RWPE1 (cell line): Measurements from ENCODE around the gene HSP90AA1.
A peak's percentile ranks its signal among the peaks of the same experiment; 100 is the strongest.

ENCODE experiments used
- CTCF ChIA-PET: fragments of 350-600 bp; sonication (Branson Sonifier 250); formaldehyde crosslinking; extraction: SDS; loops from one replicate; lab custom pipeline; 2021; lab: Yijun Ruan, JAX
- POLR2A ChIA-PET: fragments of 400-600 bp; formaldehyde crosslinking; extraction: SDS; loops from one replicate; lab custom pipeline; 2020; ENCODE audit warnings: antibody characterized with exemption; ENCODE audit not compliant: low non-redundant PET; lab: Yijun Ruan, JAX
- DNase-seq: peaks from one replicate; pipeline ENCODE4 v3.0.0; 2012; ENCODE audit warnings: low spot score
- H3K27ac ChIP-seq: fragments of 450-650 bp; 2 replicates; pipeline ENCODE4 v1.5.1; 2017
- CTCF ChIP-seq: fragments of 450-650 bp; conservative IDR thresholded peaks from 2 replicates; pipeline ENCODE4 v1.5.1; 2017; ENCODE audit warnings: low read depth, mild to moderate bottlenecking

The HSP90AA1 gene

GRCh38 chr14:102040153-102040552, 46.7 kb downstream of the HSP90AA1 start:
- CTCF ChIA-PET, result no interaction called here
- no peak for DNase-seq
- no peak for TF ChIP-seq CTCF
- H3K27ac ChIP-seq, result no peak overlapping the region
- POLR2A ChIA-PET, result no interaction called here

GRCh38 chr14:102039157-102039556, 47.7 kb downstream of the HSP90AA1 start:
- CTCF ChIA-PET, result interaction anchor here (0.6 kb wide), 1 partner anchor 23 kb away, joined by 5 read pairs; no protein-coding TSS in a partner anchor
- TF ChIP-seq CTCF, result no peak
- H3K27ac ChIP-seq, result no peak overlapping the region
- DNase-seq, result no peak
- POLR2A ChIA-PET, result no interaction called here

GRCh38 chr14:102037686-102038085, 49.2 kb downstream of the HSP90AA1 start:
- ChIA-PET POLR2A (interaction anchor here (0.7 kb wide), 1 partner anchor 49 kb away, joined by 5 read pairs; no protein-coding TSS in a partner anchor), CTCF (interaction anchor here (0.6 to 0.9 kb wide), 3 partner anchors 23 to 48 kb away, joined by 3 to 5 read pairs (median 4); no protein-coding TSS in a partner anchor)
- no peak for TF ChIP-seq CTCF
- no peak overlapping the region for H3K27ac ChIP-seq
- no peak for DNase-seq

GRCh38 chr14:102035914-102036313, 50.9 kb downstream of the HSP90AA1 start:
- TF ChIP-seq CTCF, result no peak
- ChIA-PET POLR2A (no interaction called here), CTCF (no interaction called here)
- no peak for DNase-seq
- H3K27ac ChIP-seq, result no peak overlapping the region

- CTCF ChIA-PET, result no interaction called here
- TF ChIP-seq CTCF, result no peak
- POLR2A ChIA-PET, result interaction anchor here (0.5 kb wide), 1 partner anchor 20 kb away, joined by 5 read pairs; no protein-coding TSS in a partner anchor
- DNase-seq, result no peak
- H3K27ac ChIP-seq, result 0 out of 2 replicates have a peak overlapping the region, but pooled peaks have one; percentile 13
Measured at GRCh38 chr14:102034301-102034700, 52.5 kb downstream of the HSP90AA1 start.

- no peak overlapping the region for H3K27ac ChIP-seq
- CTCF ChIA-PET, result interaction anchor here (1.0 kb wide), 1 partner anchor 20 kb away, joined by 4 read pairs; no protein-coding TSS in a partner anchor
- DNase-seq, result no peak
- TF ChIP-seq CTCF, result no peak
- POLR2A ChIA-PET, result no interaction called here
Measured at GRCh38 chr14:102033241-102033640, 53.6 kb downstream of the HSP90AA1 start.
